HG03558 (cell line): ENCODE data around the gene C19orf81.

Experiments used
- ATAC-seq: cut with Tn5 transposase; IDR thresholded peaks from one replicate; pipeline ENCODE4 v1.9.1; 2021; ENCODE audit warnings: moderate number of reproducible peaks; ENCODE audit not compliant: unreplicated experiment; ENCODE audit errors: extremely low read depth

C19orf81 gene

GRCh38 chr19:50705422-50706019 is 56.3 kb downstream of the C19orf81 start:
- ATAC-seq, result no peak

GRCh38 chr19:50706387-50706786 is 57.1 kb downstream of the C19orf81 start:
- no peak for ATAC-seq

- ATAC-seq, result no peak
Observed at GRCh38 chr19:50708179-50708879, 59.1 kb downstream of the C19orf81 start.
